Measurements from ENCODE around the gene KCNIP1.

The KCNIP1 gene

GRCh38 chr5:170483701-170484458, 19.9 kb upstream of the KCNIP1 start:
- DNase-seq, result no peak

- no peak for DNase-seq
Measured at GRCh38 chr5:170484459-170484831, 19.4 kb upstream of the KCNIP1 start.

GRCh38 chr5:170484847-170485615, 18.8 kb upstream of the KCNIP1 start:
- DNase-seq, result no peak

- no peak for DNase-seq
Measured at GRCh38 chr5:170485616-170485911, 18.3 kb upstream of the KCNIP1 start.

- DNase-seq, result no peak
Measured at GRCh38 chr5:170486371-170486770, 17.4 kb upstream of the KCNIP1 start.

GRCh38 chr5:170488570-170488969, 15.2 kb upstream of the KCNIP1 start:
- no peak for DNase-seq

GRCh38 chr5:170489199-170489598, 14.6 kb upstream of the KCNIP1 start:
- DNase-seq, result no peak

GRCh38 chr5:170490381-170490780, 13.4 kb upstream of the KCNIP1 start:
- no peak for DNase-seq

- no peak for DNase-seq
Measured at GRCh38 chr5:170491479-170491878, 12.3 kb upstream of the KCNIP1 start.

GRCh38 chr5:170493028-170493820, 10.6 kb upstream of the KCNIP1 start:
- no peak for DNase-seq

- no peak for DNase-seq
Measured at GRCh38 chr5:170494041-170494440, 9.8 kb upstream of the KCNIP1 start.

GRCh38 chr5:170495825-170496661, 7.8 kb upstream of the KCNIP1 start:
- DNase-seq, result no peak

- no peak for DNase-seq
Measured at GRCh38 chr5:170496662-170497028, 7.2 kb upstream of the KCNIP1 start.

- no peak for DNase-seq
Measured at GRCh38 chr5:170497311-170498038, 6.3 kb upstream of the KCNIP1 start.

GRCh38 chr5:170498811-170499351, 4.9 kb upstream of the KCNIP1 start:
- no peak for DNase-seq

GRCh38 chr5:170499621-170500020, 4.2 kb upstream of the KCNIP1 start:
- no peak for DNase-seq

- no peak for DNase-seq
Measured at GRCh38 chr5:170501361-170501760, 2.5 kb upstream of the KCNIP1 start.

GRCh38 chr5:170501931-170502330, 1.9 kb upstream of the KCNIP1 start:
- DNase-seq, result no peak

- no peak for DNase-seq
Measured at GRCh38 chr5:170504616-170505266, 921 bp downstream of the KCNIP1 start.

GRCh38 chr5:170508036-170508435, 4.2 kb downstream of the KCNIP1 start:
- DNase-seq, result no peak

- DNase-seq, result no peak
Measured at GRCh38 chr5:170508660-170509347, 5.0 kb downstream of the KCNIP1 start.

Data from activated CD8-positive, alpha-beta memory T cell treated with anti-CD3 and anti-CD28 coated beads, Interleukin-2, amount 50 U/mL, for 4 hours (primary cell).